Left renal cortex interstitium (tissue), 4 donors: Measurements from ENCODE around the gene ZNRF1. TPM values are rescaled to one million over a fixed set of nuclear protein-coding genes. Genes with fewer than 3 reads are reported as not detected.
"Not testable (repeated sequence)": the region's sequence is repeated elsewhere in the genome, so short reads cannot be mapped to it uniquely, and the experiment has no call there.

ENCODE experiments used
- DNase-seq, 4 donors: peaks; one replicate each; pipeline ENCODE4 v3.0.0-alpha.2; 2013; ENCODE audit warnings: low read depth in 4 of 4, low spot score in 2 of 4, missing footprints in 1 of 4
- polyA plus RNA-seq, 4 donors: library from polyadenylated mRNA; unstranded; fragments of 120-200 nt; gene quantifications; one replicate each; pipeline ENCODE4 v1.2.1, GENCODE V29; 2013; ENCODE audit not compliant: insufficient read length in 4 of 4

ZNRF1 gene
- polyA plus RNA-seq, 4 donors: 31.6 to 38.3 (median 33.0) TPM

DNA sequence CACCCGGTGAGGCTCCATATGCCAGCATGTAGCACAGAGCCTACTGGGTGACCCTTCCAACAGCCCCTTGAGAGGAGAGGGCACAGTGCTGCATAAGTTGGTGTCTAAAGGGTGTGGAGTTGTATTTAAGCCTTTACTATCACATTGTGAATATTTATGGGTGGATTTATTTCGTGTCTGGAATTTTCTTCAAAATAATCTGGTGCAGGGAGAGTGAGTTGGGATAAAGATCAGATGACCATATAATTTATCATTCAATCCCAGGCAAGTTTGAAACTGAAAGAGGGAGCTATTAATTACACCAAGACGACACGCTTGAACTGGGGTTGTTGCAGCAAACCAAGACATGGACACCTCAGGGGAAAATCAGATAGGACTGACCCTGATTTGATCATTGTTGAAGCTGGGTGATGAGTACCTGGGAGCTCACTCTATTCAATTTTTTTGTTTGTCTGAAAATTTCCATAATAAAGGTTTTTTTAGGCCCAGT is 75.5 kb downstream of the ZNRF1 start:
- DNase-seq: no peak

DNA sequence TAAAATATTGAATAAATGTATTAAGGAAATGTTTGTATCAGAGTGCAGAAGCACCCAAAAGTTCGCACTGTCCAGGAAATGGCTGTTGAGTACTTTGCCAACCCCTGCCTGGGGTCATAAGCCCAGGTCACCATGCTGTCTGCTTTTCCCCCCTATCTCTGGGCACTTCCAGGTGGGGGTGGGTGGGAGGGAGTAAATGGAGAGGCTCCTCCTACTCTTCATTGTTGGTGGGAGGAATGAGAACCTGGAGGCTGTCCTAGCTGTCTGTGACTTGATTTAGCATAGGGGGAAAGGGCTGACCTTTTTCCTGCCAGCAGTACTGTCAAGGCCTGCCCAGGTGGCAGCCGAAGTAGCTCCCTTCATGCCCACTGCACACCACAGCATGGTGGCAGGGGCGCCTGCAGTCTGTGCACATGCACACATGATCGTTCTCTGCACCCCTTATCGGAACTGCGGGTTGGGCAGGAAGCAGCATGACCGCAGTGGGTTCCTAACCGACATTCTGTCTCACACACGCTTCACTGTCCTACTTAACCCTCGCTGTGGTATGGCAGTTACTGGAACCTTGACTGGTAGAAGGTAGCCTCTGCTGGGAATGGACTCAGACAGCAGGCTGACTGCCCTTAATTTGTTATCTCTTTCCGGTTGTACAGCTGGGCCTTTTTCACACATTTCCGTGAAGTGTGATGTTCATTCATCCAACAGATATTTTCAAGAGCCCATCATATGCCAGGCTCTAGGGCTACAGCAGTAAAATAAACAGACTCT is 76.3 kb downstream of the ZNRF1 start:
- no peak for DNase-seq

DNA sequence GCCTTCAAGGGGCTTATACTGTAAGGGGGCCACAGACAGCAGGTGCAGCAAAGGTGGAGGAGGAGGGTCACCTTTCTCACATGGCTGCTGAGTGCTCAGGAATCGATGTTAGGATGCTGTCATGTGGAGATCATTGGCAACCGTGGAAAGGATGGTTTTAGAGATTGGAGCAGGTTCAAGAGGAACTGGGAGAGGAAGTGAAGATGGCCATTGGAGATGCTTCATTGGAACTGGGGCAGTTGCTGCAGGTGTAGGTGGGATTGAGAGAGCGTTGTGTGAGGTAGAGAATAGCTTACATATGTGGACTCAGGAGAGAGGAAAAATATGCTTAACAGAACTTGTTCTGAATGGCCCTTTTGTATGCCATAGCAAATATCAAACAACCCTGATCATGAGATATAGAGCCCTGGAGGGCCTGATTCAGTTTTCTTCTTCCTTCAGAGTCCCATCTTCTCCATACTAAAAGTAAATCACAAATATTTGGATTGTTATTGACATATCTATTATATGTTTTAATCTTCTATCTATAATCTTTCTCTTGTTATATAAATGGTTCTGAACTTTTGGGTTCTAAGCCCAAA is 77.0 kb downstream of the ZNRF1 start:
- no peak for DNase-seq

DNA sequence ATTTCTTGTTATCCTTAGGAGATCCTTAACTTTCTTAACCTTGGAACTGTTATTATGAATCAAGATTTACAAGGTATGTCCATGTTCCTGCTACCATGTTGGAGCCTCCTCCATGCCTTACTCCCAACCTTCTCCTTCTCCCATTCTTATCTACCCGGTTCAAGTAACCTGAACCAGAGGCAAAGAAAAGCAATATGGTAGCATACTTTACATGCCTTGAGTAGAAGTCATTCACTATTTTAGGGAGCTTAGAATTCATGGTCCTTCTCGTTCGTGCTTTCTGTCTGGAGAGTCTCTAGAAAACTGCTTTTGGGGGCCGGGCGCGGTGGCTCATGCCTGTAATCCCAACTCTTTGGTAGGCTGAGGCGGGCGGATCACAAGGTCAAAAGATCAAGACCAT is 80.1 kb downstream of the ZNRF1 start:
- no peak for DNase-seq

DNA sequence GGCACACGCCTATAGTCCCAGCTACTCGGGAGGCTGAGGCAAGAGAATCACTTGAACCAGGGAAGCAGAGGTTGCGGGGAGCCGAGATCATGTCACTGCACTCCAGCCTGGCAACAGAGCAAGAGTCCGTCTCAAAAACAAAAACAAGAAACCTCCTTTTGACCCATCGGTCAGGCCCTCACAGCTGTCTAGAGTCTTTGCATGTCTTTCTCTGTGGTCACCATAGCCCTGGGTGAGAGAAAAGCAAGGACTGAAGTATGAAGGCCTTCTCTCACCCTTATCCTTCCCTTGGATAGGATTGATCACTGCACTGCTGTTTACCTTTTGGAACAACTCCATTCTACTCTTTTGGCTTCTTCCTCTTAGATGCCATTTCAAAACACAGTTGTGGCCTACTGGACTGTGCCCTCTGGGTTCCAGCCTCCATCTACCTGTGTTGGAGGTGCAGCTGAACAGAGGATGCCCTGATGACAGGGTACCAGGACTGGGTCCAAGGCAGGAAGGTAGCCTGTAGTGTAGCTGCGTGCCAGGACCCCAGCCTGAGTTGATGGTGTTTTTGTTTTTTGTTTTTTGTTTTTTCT is 80.6 kb downstream of the ZNRF1 start:
- no peak for DNase-seq

DNA sequence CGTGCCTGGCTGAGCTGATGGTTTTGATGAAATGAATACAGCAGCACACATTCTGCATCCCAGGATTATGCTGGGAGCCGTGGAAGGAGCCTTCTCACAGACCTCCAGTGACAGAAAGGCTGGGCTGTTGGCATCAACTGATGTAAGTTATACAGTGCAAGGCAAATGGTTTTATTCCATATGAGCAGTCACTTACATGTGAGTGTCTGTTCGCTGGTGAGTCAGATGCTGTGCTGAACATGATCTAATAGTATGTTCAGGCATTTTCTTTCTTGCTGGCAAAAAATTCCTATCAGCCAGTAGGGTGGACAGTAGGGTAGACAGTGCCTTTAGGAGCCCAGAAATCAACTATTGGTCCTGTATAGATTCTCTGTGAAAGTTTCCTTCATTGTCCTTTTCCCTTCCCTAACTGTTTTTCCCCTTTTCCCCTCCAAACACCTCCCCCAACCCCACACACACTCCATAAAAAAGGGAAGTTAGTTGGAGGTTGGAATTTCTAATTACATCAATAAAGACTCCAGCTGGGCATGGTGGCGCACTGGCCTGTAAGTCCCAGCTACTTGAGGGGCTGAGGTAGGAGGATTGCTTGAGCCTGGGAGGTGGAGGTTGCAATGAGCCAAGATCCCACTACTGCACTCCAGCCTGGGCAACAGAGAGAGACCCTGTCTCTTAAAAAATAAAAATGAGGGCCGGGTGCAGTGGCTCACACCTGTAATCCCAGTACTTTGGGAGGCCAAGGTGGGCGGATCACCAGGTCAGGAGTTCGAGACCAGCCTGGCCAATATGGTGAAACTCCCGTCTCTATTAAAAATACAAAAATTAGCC is 81.6 kb downstream of the ZNRF1 start:
- no peak for DNase-seq

DNA sequence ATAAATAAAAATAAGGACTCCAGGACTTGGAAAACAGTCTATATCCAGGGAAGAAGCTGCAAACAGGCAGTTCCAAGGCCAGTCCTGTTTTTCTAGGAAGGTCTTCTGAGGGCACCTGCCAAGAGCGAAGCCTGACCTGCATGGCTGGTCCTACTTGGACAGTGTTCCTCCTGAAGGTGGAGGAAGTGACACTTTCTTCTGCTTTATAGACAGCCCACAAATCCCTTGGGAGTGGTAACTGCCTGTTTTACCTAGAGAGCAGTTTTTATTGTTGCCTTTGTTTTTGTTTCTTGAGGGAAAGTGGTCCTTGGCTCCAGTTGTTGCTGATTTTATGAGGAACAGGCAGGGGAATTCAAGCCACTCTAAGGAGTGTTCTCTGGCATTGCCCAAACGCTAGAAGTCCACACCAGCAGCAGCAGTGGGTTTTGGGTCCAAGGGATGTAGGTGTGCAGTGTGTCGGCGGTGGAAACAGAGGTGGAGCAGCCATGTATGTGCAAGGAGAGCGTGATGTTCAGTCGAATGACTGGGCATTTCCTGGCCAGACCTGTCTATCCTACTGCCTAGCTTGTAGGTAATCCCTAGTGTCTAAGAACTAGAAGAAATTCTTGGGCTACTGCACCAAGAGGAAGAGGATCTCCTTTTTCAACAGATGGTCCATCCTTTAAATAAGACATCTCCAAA is 82.5 kb downstream of the ZNRF1 start:
- DNase-seq: no peak

DNA sequence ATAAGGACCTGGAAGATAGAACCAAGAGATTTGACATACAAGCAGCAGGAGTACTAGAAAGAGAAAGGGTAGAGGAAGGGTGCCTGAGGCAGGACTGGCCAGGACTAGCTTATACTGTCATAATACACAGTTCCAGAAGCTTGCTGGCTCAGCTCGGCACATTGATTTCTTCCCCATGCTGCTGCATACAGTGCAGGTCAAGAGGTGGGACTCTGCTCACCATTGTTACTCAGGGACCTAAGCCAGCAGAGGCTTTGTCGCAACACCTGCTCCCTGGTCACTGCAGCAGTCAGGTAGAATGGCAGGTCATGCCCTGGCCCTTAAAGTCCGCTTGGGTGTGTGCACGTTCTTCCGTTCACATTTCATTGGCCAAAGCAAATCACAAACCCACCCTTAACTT is 85.0 kb downstream of the ZNRF1 start:
- no peak for DNase-seq

DNA sequence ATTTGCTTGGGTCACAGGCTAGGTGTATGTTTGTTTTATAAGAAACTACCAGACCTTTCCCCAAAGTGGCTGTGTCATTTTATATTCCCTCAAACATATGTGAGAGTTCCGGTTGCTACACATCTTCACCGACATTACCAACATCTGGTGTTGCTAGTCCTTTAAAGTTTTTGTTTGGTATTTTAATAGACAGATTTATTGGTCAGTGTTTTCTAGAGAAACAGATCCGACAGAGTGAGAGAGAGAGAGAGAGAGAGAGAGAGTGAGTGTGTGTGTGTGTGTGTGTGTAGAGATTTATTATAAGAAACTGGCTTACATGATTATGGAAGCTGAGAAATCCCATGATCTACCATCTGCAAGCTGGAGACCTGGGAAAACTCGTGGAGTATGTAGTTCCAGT is 86.7 kb downstream of the ZNRF1 start:
- no peak for DNase-seq

DNA sequence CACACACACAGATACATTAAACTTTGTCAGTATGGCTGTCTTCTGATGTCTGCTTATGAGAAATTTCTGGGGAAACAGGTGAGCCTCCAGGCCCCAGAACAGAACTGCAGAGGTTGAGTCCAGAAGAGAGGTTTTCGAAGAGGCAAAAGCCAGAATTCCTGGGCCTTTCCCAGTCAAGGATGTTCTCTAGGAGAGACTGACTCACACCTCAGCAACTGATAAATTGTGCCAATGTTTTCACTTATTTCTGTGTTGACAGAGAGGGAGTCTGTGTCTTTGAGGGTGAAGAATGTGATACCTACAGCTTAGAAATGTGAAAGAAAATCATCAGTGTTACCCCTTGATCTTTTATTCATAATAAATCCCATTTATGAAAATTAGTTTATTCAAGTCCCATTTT is 87.5 kb downstream of the ZNRF1 start:
- DNase-seq: no peak

DNA sequence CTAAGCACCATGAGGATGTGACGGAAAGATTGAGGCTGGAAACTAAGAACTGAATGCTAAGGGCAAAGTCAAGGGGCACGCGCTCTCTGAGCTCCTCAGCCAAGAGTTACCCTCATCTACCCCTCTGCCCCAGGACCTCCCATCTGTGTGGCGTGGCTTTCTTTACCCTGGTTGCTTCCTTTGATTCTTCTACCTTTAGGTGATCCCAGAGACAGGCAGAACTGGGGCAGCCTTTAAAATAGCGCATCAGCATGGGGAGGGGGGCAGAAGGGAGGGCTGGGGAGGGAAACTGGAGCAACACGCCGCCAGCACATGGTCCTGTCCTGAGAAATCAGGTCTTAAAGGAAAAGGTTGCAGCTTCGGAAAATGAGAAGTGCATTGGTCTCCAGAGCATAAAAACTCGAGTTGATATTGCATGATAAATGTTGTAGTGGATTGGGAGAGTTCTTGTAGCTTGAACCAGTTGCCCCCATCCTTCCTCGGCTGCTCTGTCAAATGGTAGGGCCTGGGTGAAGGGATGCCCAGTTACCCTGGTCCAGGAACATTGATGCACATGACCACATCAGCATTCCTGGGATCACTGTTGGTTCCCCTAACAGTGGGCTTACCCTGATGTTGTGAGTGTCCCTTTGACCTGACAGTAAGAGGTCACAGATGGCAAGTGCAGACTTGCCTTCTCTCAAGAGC is 88.0 kb downstream of the ZNRF1 start:
- no peak for DNase-seq

DNA sequence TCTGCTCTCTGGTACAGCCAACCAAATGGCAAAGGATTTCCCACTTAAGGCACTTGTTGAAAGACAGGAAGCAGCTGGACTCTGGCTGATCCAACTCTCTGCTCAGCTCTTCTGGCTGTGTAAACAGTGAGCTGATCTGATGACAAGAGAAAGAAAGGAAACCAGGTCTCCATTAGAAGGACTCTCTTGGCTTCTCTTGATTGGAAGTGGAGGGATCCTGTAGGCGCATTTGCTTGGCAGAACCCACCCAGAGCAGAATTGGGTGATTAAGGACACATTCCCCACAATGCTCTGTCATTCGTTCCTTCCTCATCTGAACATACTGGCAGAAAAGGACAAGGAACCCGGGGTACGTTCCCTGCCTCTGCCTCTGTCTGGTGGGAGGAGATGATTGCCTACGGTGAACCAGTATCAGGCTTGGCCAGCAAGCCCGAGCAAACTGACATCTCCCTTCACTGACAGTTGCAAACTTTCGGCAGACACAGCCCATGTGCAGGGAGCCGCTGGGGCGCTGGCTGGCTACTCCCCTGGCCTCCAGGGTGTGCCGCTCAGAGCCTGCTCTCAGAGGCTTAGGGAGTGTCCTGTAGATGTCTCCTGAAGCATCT is 88.7 kb downstream of the ZNRF1 start:
- DNase-seq: no peak

DNA sequence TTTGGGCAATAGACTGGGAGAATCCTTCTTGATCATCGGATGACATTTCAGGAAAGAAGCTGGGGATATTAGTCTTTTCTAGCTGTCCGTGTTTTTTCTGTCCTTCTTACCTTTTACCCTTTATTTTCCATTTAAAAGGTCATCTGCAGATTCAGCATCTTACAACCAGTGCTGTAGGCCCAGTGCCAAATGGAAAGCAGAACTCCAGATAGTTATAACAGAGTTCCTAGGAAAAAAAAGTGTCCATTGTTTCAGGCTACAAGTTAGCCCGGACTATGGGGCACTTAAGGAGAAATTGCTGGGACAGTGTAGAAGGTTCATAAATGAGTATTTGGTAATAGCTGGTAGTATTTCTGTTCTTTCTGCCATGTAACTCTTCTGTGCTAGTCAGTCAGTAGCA is 89.4 kb downstream of the ZNRF1 start:
- no peak for DNase-seq

DNA sequence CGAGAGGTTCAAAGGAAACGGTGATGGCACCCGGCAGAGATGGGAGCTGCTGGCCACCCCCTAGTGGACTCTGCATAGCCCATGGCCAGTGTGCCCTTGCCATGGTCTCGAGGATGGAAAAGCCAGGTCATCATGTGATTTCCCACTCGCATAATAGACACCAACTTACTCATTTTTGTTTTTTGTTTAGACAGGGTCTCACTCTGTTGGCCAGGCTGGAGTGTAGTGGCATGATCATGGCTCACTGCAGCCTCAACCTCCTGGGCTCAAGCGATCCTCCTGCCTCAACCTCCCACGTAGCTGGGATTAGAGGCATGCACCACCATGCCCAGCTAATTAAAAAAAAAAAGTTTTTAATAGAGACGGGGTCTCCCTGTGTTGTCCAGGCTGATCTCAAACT is 90.1 kb downstream of the ZNRF1 start:
- no peak for DNase-seq

DNA sequence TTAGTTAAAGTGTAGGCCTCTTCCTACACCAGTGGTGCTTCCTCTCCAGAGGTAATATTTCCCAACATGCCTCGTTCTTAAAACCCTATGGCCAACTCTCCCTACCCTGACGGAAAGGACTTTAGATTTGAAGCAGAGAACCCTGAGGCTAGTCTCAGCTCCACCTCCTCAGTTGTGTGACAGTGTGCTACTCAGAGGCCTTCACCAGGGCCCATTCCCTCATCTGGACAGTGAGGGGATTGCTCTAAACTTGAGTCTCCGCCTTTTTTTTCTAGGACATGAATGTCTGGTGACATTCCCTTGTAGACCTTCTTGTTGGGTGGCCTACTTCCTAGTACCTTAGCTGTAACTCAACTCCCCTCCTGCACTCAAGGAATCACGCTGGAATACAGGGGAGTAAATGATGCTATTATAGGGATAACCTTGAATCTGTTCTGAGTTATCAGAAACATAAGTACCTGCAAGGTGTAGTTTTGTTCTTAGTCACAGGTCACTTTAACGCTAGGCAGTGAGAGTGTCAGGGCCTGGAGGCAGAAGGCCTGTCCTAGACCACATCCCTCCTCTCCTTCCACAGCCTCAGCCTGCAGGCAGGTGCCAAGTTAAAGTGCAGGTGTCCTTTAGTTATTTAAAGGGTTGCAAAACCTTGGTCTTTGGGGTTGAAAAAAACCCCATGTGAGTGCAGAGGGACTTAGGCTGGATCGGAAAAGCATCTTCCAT is 90.8 kb downstream of the ZNRF1 start:
- no peak for DNase-seq

DNA sequence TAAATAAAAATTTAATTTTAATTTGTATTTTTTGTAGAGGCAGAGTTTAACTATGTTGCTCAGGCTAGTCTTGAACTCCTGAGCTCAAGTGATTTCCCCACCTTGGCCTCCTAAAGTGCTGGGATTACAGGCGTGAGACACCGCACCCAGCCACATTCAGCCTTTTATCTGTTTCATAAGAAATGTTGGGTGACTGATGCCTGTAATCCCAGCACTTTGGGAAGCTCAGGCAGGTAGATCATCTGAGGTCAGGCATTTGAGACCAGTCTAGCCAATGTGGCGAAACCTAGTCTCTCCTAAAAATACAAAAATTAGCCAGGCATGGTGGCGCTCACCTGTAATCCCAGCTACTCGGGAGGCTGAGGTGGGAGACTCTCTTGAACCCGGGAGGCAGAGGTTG is 92.1 kb downstream of the ZNRF1 start:
- DNase-seq: not testable (repeated sequence)

DNA sequence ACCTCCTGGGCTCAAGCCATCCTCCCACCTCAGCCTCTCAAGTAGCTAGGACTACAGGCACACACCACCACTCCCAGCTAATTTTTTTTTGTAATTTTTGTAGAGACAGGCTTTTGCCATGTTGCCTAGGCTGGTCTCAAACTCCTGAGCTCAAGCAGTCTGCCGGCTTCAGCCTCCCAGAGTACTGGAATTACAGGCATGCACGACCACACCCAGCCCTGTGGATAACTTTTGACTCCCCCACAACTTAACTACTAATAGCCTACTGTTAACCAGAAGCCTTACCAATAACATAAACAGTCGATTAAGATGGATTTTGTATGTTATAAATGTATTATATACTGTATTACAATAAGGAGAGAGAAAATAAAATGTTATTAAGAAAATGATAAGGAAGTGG is 92.8 kb downstream of the ZNRF1 start:
- DNase-seq: not testable (repeated sequence)

DNA sequence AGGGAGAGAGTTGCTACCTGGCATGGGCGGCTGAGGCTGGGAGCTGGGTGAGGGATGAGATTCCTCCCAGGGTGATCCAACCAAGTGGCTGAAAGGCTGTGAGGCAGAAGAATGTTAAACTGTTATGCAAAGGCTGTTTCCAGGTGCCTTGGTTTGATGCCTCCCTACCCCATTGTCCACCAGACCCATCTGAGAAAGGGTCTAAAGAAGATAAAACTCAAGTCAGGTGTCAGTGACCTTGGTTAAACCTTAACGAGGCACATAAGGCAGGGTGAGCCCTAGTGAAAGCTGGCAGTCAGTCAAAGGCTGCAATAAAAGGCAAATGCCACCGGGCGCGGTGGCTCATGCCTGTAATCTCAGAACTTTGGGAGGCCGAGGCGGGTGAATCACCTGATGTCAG is 94.0 kb downstream of the ZNRF1 start:
- no peak for DNase-seq
